HepG2 (cell line): ENCODE data around the gene LIN7A. TPM values are rescaled to one million over a fixed set of nuclear protein-coding genes. Genes with fewer than 3 reads are reported as not detected.

Experiments
- ATAC-seq: fragments of 200-7000 bp; cut with Tn5 transposase; 3 replicates; pipeline ENCODE4 v1.9.1; 2020; ENCODE audit warnings: mild to moderate bottlenecking, moderate library complexity
- BruUV-seq: library from RNA; stranded (reverse); fragments of 400-500 nt; replicated peaks from 2 replicates; lab custom pipeline; 2021; lab: Mats Ljungman, UMichigan
- CTCF ChIA-PET: fragments of 300-600 bp; formaldehyde crosslinking; extraction: SDS; loops from one replicate; lab custom pipeline; 2021; ENCODE audit warnings: low total read pairs, inconsistent platforms, low intra/inter-chr PET ratio; lab: Yijun Ruan, JAX
- POLR2A ChIA-PET: fragments of 350-600 bp; sonication (Branson Sonifier 250); formaldehyde crosslinking; loops from one replicate; lab custom pipeline; 2020; ENCODE audit warnings: antibody characterized with exemption, inconsistent platforms; lab: Yijun Ruan, JAX
- DNase-seq: peaks from one replicate; pipeline ENCODE4 v3.0.0-alpha.2; 2015; ENCODE audit warnings: low spot score
- FAIRE-seq: peaks from 3 replicates; lab custom pipeline; 2011; peaks lifted over from hg19 to GRCh38; lab: Jason Lieb, UNC
- H2AFZ ChIP-seq: one replicate; pipeline ENCODE4 v1.6.1; 2011; ENCODE audit warnings: low read length, inconsistent platforms
- H3K27ac ChIP-seq: fragments of 300-600 bp; 3 replicates; pipeline ENCODE4 v1.8.0; 2011; ENCODE audit warnings: mixed run types, mild to moderate bottlenecking, mixed read lengths, low read length, inconsistent platforms; ENCODE audit not compliant: insufficient read depth; ENCODE audit errors: extremely low read length
- H3K27me3 ChIP-seq, 2 experiments: fragments of 200-600 bp in 1 of 2; 2 replicates in 1 of 2; 3 replicates in 1 of 2; pipeline versions ENCODE4 v1.6.0 to v1.8.0; 2011; ENCODE audit warnings: low read length in 2 of 2, mild to moderate bottlenecking in 2 of 2, moderate library complexity in 2 of 2, inconsistent platforms in 1 of 2; ENCODE audit not compliant: insufficient read depth in 2 of 2, control insufficient read depth in 1 of 2
- H3K36me3 ChIP-seq, 2 experiments: fragments of 200-600 bp in 1 of 2; replicated peaks in 1 of 2; 2 replicates in 1 of 2; 3 replicates in 1 of 2; pipeline versions ENCODE4 v1.5.1 to v1.8.0; 2011; ENCODE audit warnings: low read length in 2 of 2, inconsistent platforms in 1 of 2; ENCODE audit not compliant: insufficient read depth in 2 of 2, control insufficient read depth in 1 of 2
- H3K4me1 ChIP-seq: 2 replicates; pipeline ENCODE4 v1.5.1; 2012; ENCODE audit warnings: low read length, inconsistent platforms; ENCODE audit not compliant: insufficient read depth
- H3K4me2 ChIP-seq: 2 replicates; pipeline ENCODE4 v1.6.0; 2011; ENCODE audit warnings: low read depth, low read length, inconsistent platforms
- H3K4me3 ChIP-seq, 3 experiments: fragments of 200-600 bp in 1 of 3; sonication (generic), shearing (Covaris generic) in 1 of 3; replicated peaks in 1 of 3; 2 replicates each; pipeline ENCODE4 v1.5.1; 2011 to 2016; ENCODE audit warnings: low read length in 3 of 3, inconsistent platforms in 2 of 3, low read depth in 2 of 3, mild to moderate bottlenecking in 2 of 3, control low read depth in 1 of 3, mixed read lengths in 1 of 3; ENCODE audit not compliant: insufficient read depth in 1 of 3
- H3K79me2 ChIP-seq: one replicate; pipeline ENCODE4 v1.6.1; 2011; ENCODE audit warnings: low read length, inconsistent platforms; ENCODE audit not compliant: insufficient read depth
- H3K9ac ChIP-seq: 2 replicates; pipeline ENCODE4 v1.6.0; 2011; ENCODE audit warnings: mild to moderate bottlenecking, low read depth, low read length, inconsistent platforms; ENCODE audit not compliant: insufficient read depth
- H3K9me3 ChIP-seq: 2 replicates; pipeline ENCODE4 v1.5.1; 2012; ENCODE audit warnings: mild to moderate bottlenecking, low read length
- H4K20me1 ChIP-seq: 2 replicates; pipeline ENCODE4 v1.6.0; 2011; ENCODE audit warnings: inconsistent platforms, mild to moderate bottlenecking, low read length, moderate library complexity; ENCODE audit not compliant: insufficient read depth
- AGO2 ChIP-seq: fragments of 200-400 bp; formaldehyde crosslinking; optimal IDR thresholded peaks from 2 replicates; pipeline ENCODE3; 2017; ENCODE audit warnings: mild to moderate bottlenecking, low read depth, low read length, moderate library complexity
- ARNTL ChIP-seq: sonication (generic); formaldehyde crosslinking; IDR thresholded peaks from 2 replicates; pipeline ENCODE4 v1.4.0; 2020; ENCODE audit warnings: mild to moderate bottlenecking, missing genetic modification reagents
- FOSL2 ChIP-seq: sonication (generic); formaldehyde crosslinking; IDR thresholded peaks from 2 replicates; pipeline ENCODE4 v1.4.0; 2020; ENCODE audit warnings: missing genetic modification reagents
- FOXJ3 ChIP-seq: sonication (generic); formaldehyde crosslinking; IDR thresholded peaks from 2 replicates; pipeline ENCODE4 v1.4.0; 2020; ENCODE audit warnings: missing genetic modification reagents, mild to moderate bottlenecking, borderline replicate concordance
- NONO ChIP-seq, 2 experiments: fragments of 450-650 bp in 1 of 2; sonication (generic) in 1 of 2; formaldehyde crosslinking in 1 of 2; IDR thresholded peaks in 1 of 2; conservative IDR thresholded peaks in 1 of 2; 2 replicates each; pipeline versions ENCODE4 v1.6.1 to v1.8.0; 2017 to 2022; ENCODE audit warnings: mild to moderate bottlenecking in 1 of 2, missing genetic modification reagents in 1 of 2, moderate library complexity in 1 of 2
- RBFOX2 ChIP-seq: fragments of 200-400 bp; formaldehyde crosslinking; IDR thresholded peaks from 2 replicates; pipeline ENCODE4 v1.6.1; 2017; ENCODE audit warnings: low read depth, mild to moderate bottlenecking, low read length
- SSRP1 ChIP-seq: IDR thresholded peaks from 2 replicates; pipeline ENCODE4 v1.6.1; 2016; ENCODE audit warnings: control low read depth
- ZNF10 ChIP-seq: sonication (generic); formaldehyde crosslinking; IDR thresholded peaks from 2 replicates; pipeline ENCODE4 v1.4.0; 2020; ENCODE audit warnings: mild to moderate bottlenecking, low read depth, missing genetic modification reagents, borderline replicate concordance
- ZNF224 ChIP-seq: sonication (generic); formaldehyde crosslinking; IDR thresholded peaks from 2 replicates; pipeline ENCODE4 v1.5.0; 2020; ENCODE audit warnings: mild to moderate bottlenecking, missing genetic modification reagents
- ZNF225 ChIP-seq: sonication (generic); formaldehyde crosslinking; IDR thresholded peaks from 2 replicates; pipeline ENCODE4 v1.4.0; 2020; ENCODE audit warnings: mild to moderate bottlenecking, missing genetic modification reagents
- ZNF24 ChIP-seq: fragments of 450-650 bp; IDR thresholded peaks from 2 replicates; pipeline ENCODE4 v1.6.1; 2017; ENCODE audit warnings: antibody characterized with exemption, mild to moderate bottlenecking
- ZNF549 ChIP-seq: sonication (generic); formaldehyde crosslinking; IDR thresholded peaks from 2 replicates; pipeline ENCODE4 v1.5.0; 2020; ENCODE audit warnings: missing genetic modification reagents
- ZNF569 ChIP-seq: sonication (generic); formaldehyde crosslinking; IDR thresholded peaks from 2 replicates; pipeline ENCODE4 v1.5.0; 2020; ENCODE audit warnings: mild to moderate bottlenecking, missing genetic modification reagents, moderate library complexity, borderline replicate concordance
- ZNF605 ChIP-seq: sonication (generic); formaldehyde crosslinking; IDR thresholded peaks from 2 replicates; pipeline ENCODE4 v1.8.0; 2022; ENCODE audit warnings: mild to moderate bottlenecking, missing genetic modification reagents
- ZNF737 ChIP-seq: sonication (generic); formaldehyde crosslinking; IDR thresholded peaks from 2 replicates; pipeline ENCODE4 v1.5.0; 2020; ENCODE audit warnings: missing genetic modification reagents, mild to moderate bottlenecking, borderline replicate concordance
- ZNF773 ChIP-seq: sonication (generic); formaldehyde crosslinking; IDR thresholded peaks from 2 replicates; pipeline ENCODE4 v1.4.0; 2020; ENCODE audit warnings: missing genetic modification reagents, borderline replicate concordance
- ZNF780A ChIP-seq: sonication (generic); formaldehyde crosslinking; IDR thresholded peaks from 2 replicates; pipeline ENCODE4 v1.8.0; 2022; ENCODE audit warnings: mild to moderate bottlenecking, missing genetic modification reagents, moderate library complexity
- ZNF883 ChIP-seq: sonication (generic); formaldehyde crosslinking; IDR thresholded peaks from 2 replicates; pipeline ENCODE4 v1.5.1; 2020; ENCODE audit warnings: mild to moderate bottlenecking, missing genetic modification reagents; ENCODE audit errors: not compliant biosample characterization
- WGBS: methylation state at CpG from one replicate; pipeline ENCODE4 v1.1.6; 2017; ENCODE audit warnings: low lambda C conversion rate; 5-methylcytosine and 5-hydroxymethylcytosine counted together
- in situ Hi-C: cut with HindIII; loops from 2 replicates; pipeline ENCODE4 v1.10.0; 2017; ENCODE audit warnings: low pct_unique_long_range_greater_than_20kb; ENCODE audit not compliant: extremely low pct_ligation_motif_present
- intact Hi-C: fragments of 100-400 bp; cut with micrococcal nuclease; formaldehyde crosslinking; loops from one replicate; pipeline ENCODE4 v1.10.0; 2022; ENCODE audit not compliant: unreplicated experiment
- polyA plus RNA-seq, 8 experiments: library from polyadenylated mRNA; depleted of rRNA in 3 of 8; stranded (reverse) in 7 of 8; unstranded in 1 of 8; fragments of >200 nt; fragmentation: Illumina TruSeq in 4 of 8; extraction: Trizol in 4 of 8; gene quantifications; 2 replicates each; pipeline versions ENCODE4 v1.2.1 to v1.2.3, GENCODE V29; 2011 to 2016; ENCODE audit warnings: low read depth in 4 of 8, missing spikeins in 1 of 8, mixed read lengths in 1 of 8; ENCODE audit not compliant: insufficient read depth in 1 of 8
- total RNA-seq, 5 experiments: library from RNA; depleted of rRNA; stranded (reverse); fragments of >200 nt; fragmentation: Illumina TruSeq; extraction: Trizol; gene quantifications; 2 replicates each; pipeline ENCODE4 v1.2.3, GENCODE V29; 2016; ENCODE audit warnings: low read depth in 1 of 5
- TF ChIP-seq, protein P1 (sequence below): sonication (generic); formaldehyde crosslinking; IDR thresholded peaks from 2 replicates; pipeline ENCODE4 v1.9.0; 2021; ENCODE audit warnings: missing genetic modification reagents, borderline replicate concordance
- TF ChIP-seq, protein P2 (sequence below): sonication (generic); formaldehyde crosslinking; IDR thresholded peaks from 2 replicates; pipeline ENCODE4 v1.8.0; 2022; ENCODE audit warnings: mild to moderate bottlenecking, missing genetic modification reagents, moderate library complexity

Gene LIN7A
- total and polyA plus RNA-seq, 2 of the 13 experiments (the other 11 are each of a cell fraction or from before 2014, with no cell fraction given): 18.5 to 19.2 TPM

GRCh38 chr12:80846952-80847351, 90.8 kb downstream of the LIN7A start:
- ChIA-PET CTCF (no interaction called here), POLR2A (no interaction called here)
- H3K4me1 ChIP-seq: no peaks in the 10 kb centered on the region
- FAIRE-seq (no peak), ATAC-seq (no peak), DNase-seq (no peak)
- no peaks in the 10 kb centered on the region for H3K79me2 ChIP-seq
- WGBS: 97% methylated on average over 2 of the region's 2 CpGs
- no peaks in the 10 kb centered on the region for H3K27me3 ChIP-seq
- H3K4me3 ChIP-seq: no peak overlapping the region
- in situ Hi-C loops (no loop called here), intact Hi-C loops (no loop called here)
- no peak overlapping the region for H3K27ac ChIP-seq
- H4K20me1 ChIP-seq: no peaks in the 10 kb centered on the region
- no peak overlapping the region for H2AFZ ChIP-seq
- H3K9me3 ChIP-seq: no peaks in the 10 kb centered on the region
- no peak overlapping the region for H3K9ac ChIP-seq
- peaks cover 2 to 5% of the 10 kb centered on the region in 2 experiments; a peak in 2 of 5 replicates for H3K36me3 ChIP-seq
- BruUV-seq: no TSS peak
- no peak for TF ChIP-seq ZNF883
- TF ChIP-seq FOSL2 (CRISPR knock-in tag): no peak
- no peak for TF ChIP-seq ZNF773
- TF ChIP-seq NONO (IDR thresholded peaks at IDR 0.05): no peak
- TF ChIP-seq NONO (CRISPR knock-in tag; conservative IDR thresholded peaks at IDR 0.05): no peak
- no peak for TF ChIP-seq ARNTL
- TF ChIP-seq, protein P1, sequence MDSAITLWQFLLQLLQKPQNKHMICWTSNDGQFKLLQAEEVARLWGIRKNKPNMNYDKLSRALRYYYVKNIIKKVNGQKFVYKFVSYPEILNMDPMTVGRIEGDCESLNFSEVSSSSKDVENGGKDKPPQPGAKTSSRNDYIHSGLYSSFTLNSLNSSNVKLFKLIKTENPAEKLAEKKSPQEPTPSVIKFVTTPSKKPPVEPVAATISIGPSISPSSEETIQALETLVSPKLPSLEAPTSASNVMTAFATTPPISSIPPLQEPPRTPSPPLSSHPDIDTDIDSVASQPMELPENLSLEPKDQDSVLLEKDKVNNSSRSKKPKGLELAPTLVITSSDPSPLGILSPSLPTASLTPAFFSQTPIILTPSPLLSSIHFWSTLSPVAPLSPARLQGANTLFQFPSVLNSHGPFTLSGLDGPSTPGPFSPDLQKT (CRISPR knock-in tag): no peak
- no peak overlapping the region for H3K4me2 ChIP-seq

- POLR2A ChIA-PET: no interaction called here
- no TSS peak for BruUV-seq
- no peaks in the 10 kb centered on the region for H3K4me1 ChIP-seq
- no peak for DNase-seq
- CTCF ChIA-PET: no interaction called here
- H2AFZ ChIP-seq: no peak overlapping the region
- FAIRE-seq: no peak
- no peaks in the 10 kb centered on the region for H3K9me3 ChIP-seq
- intact Hi-C loops: no loop called here
- H3K9ac ChIP-seq: no peak overlapping the region
- no peak overlapping the region for H3K27ac ChIP-seq
- no peaks in the 10 kb centered on the region for H3K27me3 ChIP-seq
- no peak overlapping the region for H3K4me2 ChIP-seq
- no peak for ATAC-seq
- no peaks in the 10 kb centered on the region for H4K20me1 ChIP-seq
- H3K36me3 ChIP-seq: peaks cover 2 to 5% of the 10 kb centered on the region in 2 experiments; a peak in 2 of 5 replicates
- no peaks in the 10 kb centered on the region for H3K79me2 ChIP-seq
- in situ Hi-C loops: no loop called here
- no peak overlapping the region for H3K4me3 ChIP-seq
- WGBS: 93% methylated on average over 5 of the region's 5 CpGs
- TF ChIP-seq ZNF549 (CRISPR knock-in tag) (no peak), RBFOX2 (no peak), ZNF224 (CRISPR knock-in tag) (no peak), AGO2 (no peak), ZNF569 (CRISPR knock-in tag) (no peak), ZNF605 (CRISPR knock-in tag) (no peak), SSRP1 (CRISPR knock-in tag) (no peak), ZNF737 (CRISPR knock-in tag) (no peak), ZNF10 (CRISPR knock-in tag) (no peak), ZNF225 (CRISPR knock-in tag) (no peak), FOXJ3 (CRISPR knock-in tag) (no peak), ZNF24 (no peak), ZNF780A (CRISPR knock-in tag) (no peak)
- TF ChIP-seq, protein P2, sequence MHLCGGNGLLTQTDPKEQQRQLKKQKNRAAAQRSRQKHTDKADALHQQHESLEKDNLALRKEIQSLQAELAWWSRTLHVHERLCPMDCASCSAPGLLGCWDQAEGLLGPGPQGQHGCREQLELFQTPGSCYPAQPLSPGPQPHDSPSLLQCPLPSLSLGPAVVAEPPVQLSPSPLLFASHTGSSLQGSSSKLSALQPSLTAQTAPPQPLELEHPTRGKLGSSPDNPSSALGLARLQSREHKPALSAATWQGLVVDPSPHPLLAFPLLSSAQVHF (CRISPR knock-in tag): no peak
Observed at GRCh38 chr12:80845639-80846038, 92.1 kb downstream of the LIN7A start.
